HepG2 (cell line): ENCODE results near the gene OTOP1. TPM values are rescaled to one million over a fixed set of nuclear protein-coding genes. Genes with fewer than 3 reads are reported as not detected.

Experiments used
- HDAC6 ChIP-seq: fragments of 200-600 bp; sonication (generic); IDR thresholded peaks from 2 replicates; pipeline ENCODE4 v1.7.0; 2017; ENCODE audit warnings: mild to moderate bottlenecking, antibody characterized with exemption, low read length, low read depth
- ZMAT3 ChIP-seq: sonication (generic); formaldehyde crosslinking; conservative IDR thresholded peaks from 2 replicates; pipeline ENCODE4 v1.7.0; 2021; ENCODE audit warnings: missing genetic modification reagents
- ZMYM4 ChIP-seq: sonication (generic); formaldehyde crosslinking; IDR thresholded peaks from 2 replicates; pipeline ENCODE4 v1.8.1; 2023; ENCODE audit warnings: mild to moderate bottlenecking, missing genetic modification reagents
- ZNF124 ChIP-seq: sonication (generic); formaldehyde crosslinking; IDR thresholded peaks from 2 replicates; pipeline ENCODE4 v1.4.0; 2020; ENCODE audit warnings: missing genetic modification reagents
- ZNF230 ChIP-seq: sonication (generic); formaldehyde crosslinking; IDR thresholded peaks from 2 replicates; pipeline ENCODE4 v1.4.0; 2020; ENCODE audit warnings: mild to moderate bottlenecking, missing genetic modification reagents
- ZNF232 ChIP-seq: sonication (generic); formaldehyde crosslinking; IDR thresholded peaks from 2 replicates; pipeline ENCODE4 v1.4.0; 2020; ENCODE audit warnings: missing genetic modification reagents, borderline replicate concordance
- polyA plus RNA-seq, 8 experiments: library from polyadenylated mRNA; depleted of rRNA in 3 of 8; stranded (reverse) in 7 of 8; unstranded in 1 of 8; fragments of >200 nt; fragmentation: Illumina TruSeq in 4 of 8; extraction: Trizol in 4 of 8; gene quantifications; 2 replicates each; pipeline versions ENCODE4 v1.2.1 to v1.2.3, GENCODE V29; 2011 to 2016; ENCODE audit warnings: low read depth in 4 of 8, missing spikeins in 1 of 8, mixed read lengths in 1 of 8; ENCODE audit not compliant: insufficient read depth in 1 of 8
- total RNA-seq, 5 experiments: library from RNA; depleted of rRNA; stranded (reverse); fragments of >200 nt; fragmentation: Illumina TruSeq; extraction: Trizol; gene quantifications; 2 replicates each; pipeline ENCODE4 v1.2.3, GENCODE V29; 2016; ENCODE audit warnings: low read depth in 1 of 5
- TF ChIP-seq, protein P1 (sequence below): sonication (generic); formaldehyde crosslinking; IDR thresholded peaks from 2 replicates; pipeline ENCODE4 v1.5.0; 2020; ENCODE audit warnings: mild to moderate bottlenecking, missing genetic modification reagents, borderline replicate concordance
- TF ChIP-seq, protein P2 (sequence below): sonication (generic); formaldehyde crosslinking; IDR thresholded peaks from 2 replicates; pipeline ENCODE4 v1.4.0; 2020; ENCODE audit warnings: mild to moderate bottlenecking, missing genetic modification reagents
- TF ChIP-seq, protein P3 (sequence below): sonication (generic); formaldehyde crosslinking; IDR thresholded peaks from 2 replicates; pipeline ENCODE4 v1.4.0; 2020; ENCODE audit warnings: missing genetic modification reagents

The OTOP1 gene
- total and polyA plus RNA-seq, 2 of the 13 experiments (the other 11 are each of a cell fraction or from before 2014, with no cell fraction given): not detected

DNA sequence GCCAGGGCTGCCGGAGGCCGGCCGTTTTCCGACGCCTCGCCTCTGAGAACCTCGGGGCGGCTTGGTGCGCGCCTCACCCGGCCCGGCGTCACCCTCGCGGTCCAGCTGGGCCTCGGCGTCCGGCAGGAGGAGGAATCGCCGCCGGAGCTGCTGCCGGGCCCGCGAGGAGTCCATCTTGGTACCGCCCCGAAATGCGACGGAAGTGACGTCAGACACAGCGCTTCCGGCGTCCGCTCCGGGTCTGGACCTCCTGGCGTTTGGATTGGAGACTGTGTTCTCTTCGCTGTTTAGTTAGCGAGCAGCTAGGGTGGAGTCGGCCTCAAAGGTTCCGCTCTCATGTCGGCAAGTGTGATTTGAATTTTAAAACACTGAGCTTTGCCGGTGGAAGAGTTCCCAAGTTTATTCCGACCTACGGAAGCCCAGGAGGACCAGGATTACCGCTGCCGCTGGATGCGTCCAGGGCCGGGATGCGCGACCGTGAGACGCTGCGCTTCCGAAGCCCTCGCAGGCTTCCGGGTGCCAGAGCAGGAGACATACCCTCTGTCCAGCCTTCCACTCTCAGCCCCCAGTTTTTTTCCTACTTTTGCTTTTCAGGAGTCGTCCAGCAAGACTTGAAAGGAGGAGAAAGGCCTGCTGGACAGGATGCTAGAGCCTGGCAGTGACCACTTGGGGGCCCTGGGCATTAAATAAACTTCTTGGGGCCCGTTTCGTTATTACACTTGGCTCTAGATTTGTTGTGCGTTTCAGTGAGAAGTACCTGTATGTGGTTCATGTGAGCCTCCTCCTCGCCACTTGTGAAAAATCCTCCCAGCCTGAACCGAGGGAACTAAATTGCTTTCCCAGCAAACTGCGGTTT is 21.5 kb upstream of the OTOP1 start, which contains the start of gene TMEM128 (continued):
- TF ChIP-seq, protein P1, sequence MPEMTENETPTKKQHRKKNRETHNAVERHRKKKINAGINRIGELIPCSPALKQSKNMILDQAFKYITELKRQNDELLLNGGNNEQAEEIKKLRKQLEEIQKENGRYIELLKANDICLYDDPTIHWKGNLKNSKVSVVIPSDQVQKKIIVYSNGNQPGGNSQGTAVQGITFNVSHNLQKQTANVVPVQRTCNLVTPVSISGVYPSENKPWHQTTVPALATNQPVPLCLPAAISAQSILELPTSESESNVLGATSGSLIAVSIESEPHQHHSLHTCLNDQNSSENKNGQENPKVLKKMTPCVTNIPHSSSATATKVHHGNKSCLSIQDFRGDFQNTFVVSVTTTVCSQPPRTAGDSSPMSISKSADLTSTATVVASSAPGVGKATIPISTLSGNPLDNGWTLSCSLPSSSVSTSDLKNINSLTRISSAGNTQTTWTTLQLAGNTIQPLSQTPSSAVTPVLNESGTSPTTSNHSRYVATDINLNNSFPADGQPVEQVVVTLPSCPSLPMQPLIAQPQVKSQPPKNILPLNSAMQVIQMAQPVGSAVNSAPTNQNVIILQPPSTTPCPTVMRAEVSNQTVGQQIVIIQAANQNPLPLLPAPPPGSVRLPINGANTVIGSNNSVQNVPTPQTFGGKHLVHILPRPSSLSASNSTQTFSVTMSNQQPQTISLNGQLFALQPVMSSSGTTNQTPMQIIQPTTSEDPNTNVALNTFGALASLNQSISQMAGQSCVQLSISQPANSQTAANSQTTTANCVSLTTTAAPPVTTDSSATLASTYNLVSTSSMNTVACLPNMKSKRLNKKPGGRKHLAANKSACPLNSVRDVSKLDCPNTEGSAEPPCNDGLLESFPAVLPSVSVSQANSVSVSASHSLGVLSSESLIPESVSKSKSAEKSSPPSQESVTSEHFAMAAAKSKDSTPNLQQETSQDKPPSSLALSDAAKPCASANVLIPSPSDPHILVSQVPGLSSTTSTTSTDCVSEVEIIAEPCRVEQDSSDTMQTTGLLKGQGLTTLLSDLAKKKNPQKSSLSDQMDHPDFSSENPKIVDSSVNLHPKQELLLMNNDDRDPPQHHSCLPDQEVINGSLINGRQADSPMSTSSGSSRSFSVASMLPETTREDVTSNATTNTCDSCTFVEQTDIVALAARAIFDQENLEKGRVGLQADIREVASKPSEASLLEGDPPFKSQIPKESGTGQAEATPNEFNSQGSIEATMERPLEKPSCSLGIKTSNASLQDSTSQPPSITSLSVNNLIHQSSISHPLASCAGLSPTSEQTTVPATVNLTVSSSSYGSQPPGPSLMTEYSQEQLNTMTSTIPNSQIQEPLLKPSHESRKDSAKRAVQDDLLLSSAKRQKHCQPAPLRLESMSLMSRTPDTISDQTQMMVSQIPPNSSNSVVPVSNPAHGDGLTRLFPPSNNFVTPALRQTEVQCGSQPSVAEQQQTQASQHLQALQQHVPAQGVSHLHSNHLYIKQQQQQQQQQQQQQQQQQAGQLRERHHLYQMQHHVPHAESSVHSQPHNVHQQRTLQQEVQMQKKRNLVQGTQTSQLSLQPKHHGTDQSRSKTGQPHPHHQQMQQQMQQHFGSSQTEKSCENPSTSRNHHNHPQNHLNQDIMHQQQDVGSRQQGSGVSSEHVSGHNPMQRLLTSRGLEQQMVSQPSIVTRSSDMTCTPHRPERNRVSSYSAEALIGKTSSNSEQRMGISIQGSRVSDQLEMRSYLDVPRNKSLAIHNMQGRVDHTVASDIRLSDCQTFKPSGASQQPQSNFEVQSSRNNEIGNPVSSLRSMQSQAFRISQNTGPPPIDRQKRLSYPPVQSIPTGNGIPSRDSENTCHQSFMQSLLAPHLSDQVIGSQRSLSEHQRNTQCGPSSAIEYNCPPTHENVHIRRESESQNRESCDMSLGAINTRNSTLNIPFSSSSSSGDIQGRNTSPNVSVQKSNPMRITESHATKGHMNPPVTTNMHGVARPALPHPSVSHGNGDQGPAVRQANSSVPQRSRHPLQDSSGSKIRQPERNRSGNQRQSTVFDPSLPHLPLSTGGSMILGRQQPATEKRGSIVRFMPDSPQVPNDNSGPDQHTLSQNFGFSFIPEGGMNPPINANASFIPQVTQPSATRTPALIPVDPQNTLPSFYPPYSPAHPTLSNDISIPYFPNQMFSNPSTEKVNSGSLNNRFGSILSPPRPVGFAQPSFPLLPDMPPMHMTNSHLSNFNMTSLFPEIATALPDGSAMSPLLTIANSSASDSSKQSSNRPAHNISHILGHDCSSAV: 0 out of 2 replicates have a peak, but pooled peaks have one; percentile 68
- TF ChIP-seq, protein P2, sequence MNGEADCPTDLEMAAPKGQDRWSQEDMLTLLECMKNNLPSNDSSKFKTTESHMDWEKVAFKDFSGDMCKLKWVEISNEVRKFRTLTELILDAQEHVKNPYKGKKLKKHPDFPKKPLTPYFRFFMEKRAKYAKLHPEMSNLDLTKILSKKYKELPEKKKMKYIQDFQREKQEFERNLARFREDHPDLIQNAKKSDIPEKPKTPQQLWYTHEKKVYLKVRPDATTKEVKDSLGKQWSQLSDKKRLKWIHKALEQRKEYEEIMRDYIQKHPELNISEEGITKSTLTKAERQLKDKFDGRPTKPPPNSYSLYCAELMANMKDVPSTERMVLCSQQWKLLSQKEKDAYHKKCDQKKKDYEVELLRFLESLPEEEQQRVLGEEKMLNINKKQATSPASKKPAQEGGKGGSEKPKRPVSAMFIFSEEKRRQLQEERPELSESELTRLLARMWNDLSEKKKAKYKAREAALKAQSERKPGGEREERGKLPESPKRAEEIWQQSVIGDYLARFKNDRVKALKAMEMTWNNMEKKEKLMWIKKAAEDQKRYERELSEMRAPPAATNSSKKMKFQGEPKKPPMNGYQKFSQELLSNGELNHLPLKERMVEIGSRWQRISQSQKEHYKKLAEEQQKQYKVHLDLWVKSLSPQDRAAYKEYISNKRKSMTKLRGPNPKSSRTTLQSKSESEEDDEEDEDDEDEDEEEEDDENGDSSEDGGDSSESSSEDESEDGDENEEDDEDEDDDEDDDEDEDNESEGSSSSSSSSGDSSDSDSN (CRISPR knock-in tag): peak; percentile 81
- TF ChIP-seq, protein P3, sequence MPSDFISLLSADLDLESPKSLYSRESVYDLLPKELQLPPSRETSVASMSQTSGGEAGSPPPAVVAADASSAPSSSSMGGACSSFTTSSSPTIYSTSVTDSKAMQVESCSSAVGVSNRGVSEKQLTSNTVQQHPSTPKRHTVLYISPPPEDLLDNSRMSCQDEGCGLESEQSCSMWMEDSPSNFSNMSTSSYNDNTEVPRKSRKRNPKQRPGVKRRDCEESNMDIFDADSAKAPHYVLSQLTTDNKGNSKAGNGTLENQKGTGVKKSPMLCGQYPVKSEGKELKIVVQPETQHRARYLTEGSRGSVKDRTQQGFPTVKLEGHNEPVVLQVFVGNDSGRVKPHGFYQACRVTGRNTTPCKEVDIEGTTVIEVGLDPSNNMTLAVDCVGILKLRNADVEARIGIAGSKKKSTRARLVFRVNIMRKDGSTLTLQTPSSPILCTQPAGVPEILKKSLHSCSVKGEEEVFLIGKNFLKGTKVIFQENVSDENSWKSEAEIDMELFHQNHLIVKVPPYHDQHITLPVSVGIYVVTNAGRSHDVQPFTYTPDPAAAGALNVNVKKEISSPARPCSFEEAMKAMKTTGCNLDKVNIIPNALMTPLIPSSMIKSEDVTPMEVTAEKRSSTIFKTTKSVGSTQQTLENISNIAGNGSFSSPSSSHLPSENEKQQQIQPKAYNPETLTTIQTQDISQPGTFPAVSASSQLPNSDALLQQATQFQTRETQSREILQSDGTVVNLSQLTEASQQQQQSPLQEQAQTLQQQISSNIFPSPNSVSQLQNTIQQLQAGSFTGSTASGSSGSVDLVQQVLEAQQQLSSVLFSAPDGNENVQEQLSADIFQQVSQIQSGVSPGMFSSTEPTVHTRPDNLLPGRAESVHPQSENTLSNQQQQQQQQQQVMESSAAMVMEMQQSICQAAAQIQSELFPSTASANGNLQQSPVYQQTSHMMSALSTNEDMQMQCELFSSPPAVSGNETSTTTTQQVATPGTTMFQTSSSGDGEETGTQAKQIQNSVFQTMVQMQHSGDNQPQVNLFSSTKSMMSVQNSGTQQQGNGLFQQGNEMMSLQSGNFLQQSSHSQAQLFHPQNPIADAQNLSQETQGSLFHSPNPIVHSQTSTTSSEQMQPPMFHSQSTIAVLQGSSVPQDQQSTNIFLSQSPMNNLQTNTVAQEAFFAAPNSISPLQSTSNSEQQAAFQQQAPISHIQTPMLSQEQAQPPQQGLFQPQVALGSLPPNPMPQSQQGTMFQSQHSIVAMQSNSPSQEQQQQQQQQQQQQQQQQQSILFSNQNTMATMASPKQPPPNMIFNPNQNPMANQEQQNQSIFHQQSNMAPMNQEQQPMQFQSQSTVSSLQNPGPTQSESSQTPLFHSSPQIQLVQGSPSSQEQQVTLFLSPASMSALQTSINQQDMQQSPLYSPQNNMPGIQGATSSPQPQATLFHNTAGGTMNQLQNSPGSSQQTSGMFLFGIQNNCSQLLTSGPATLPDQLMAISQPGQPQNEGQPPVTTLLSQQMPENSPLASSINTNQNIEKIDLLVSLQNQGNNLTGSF (CRISPR knock-in tag): no peak
- TF ChIP-seq ZMYM4 (CRISPR knock-in tag) (peak; percentile 78; the same call in 1 of the 2 replicates), ZNF124 (CRISPR knock-in tag) (peak; percentile 80), ZNF230 (CRISPR knock-in tag) (peak; percentile 20; the same call in 1 of the 2 replicates), ZMAT3 (peak; percentile 81; the same call in 1 of the 2 replicates), ZNF232 (CRISPR knock-in tag) (peak; percentile 77; the same call in 1 of the 2 replicates), HDAC6 (no peak)
